Measurements from ENCODE around the gene LELP1. TPM values are rescaled to one million over a fixed set of nuclear protein-coding genes. Genes with fewer than 3 reads are reported as not detected.
"Not testable (repeated sequence)": the region's sequence is repeated elsewhere in the genome, so short reads cannot be mapped to it uniquely, and the experiment has no call there.

The LELP1 gene
- total RNA-seq: not detected

DNA sequence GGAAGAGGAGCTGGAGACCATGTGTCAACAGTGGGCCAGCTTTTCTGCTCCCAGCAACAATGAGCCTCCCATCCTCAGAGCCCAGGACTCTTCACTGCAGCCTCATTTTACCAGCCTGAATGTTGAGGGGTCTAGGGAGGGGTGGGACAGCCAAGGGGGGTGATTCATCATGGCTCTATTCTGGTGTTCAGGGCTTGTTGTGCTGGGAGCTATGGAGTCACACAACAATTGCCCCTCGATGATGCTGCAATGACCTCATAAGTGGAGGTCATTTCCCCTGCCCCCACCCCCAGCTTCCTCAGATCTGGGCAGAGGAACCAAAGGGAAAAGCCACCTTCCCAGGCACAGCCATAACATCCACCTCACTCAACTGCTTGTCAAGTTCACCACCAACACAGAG, at the start of gene LELP1:
LELP1 (plus strand) TSS at position 301 of the 400 bp plus-strand sequence. CDS start 1,278 bp downstream, outside the sequence.
- no peaks in the 10 kb centered on the region for H3K36me3 Mint-ChIP-seq (ENCODE audit: low read depth)
- H3K27me3 Mint-ChIP-seq (ENCODE audit: low read depth): no peaks in the 10 kb centered on the region
- H3K27ac Mint-ChIP-seq: no peak within 1 kb of the TSS
- DNase-seq (no peak), ATAC-seq (no peak)
- H3K4me1 Mint-ChIP-seq (ENCODE audit: low read depth): no peaks in the 10 kb centered on the region
- POLR2A ChIA-PET: interaction anchor here (0.6 kb wide), 1 partner anchor 26 kb away, joined by 3 read pairs; no protein-coding TSS in a partner anchor
- H3K9me3 Mint-ChIP-seq (ENCODE audit: insufficient read depth): no peaks in the 10 kb centered on the region
- no peak within 1 kb of the TSS for H3K4me3 Mint-ChIP-seq
- CTCF ChIA-PET: interaction anchor here (1.2 kb wide), 1 partner anchor 10 kb away, joined by 4 read pairs; no protein-coding TSS in a partner anchor

DNA sequence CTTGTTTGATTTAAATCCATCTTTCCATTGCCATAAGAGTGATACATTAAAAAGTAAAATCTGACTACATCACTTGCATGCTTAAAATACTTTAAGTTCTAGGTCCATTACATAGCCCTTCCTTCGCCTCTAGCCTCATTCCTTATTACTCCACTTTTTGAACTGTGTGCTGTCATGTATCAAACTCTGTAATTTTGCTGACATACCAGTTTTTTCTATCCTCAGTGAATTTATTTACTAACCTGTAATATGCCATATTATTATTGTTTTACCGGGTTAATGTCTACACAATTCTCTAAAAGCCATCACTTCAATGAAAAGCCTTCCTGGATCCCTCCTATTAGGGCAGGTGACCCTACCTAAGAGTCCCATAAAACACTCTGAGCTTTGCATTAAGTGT, 47.7 kb upstream of the LELP1 start:
- POLR2A ChIA-PET: no interaction called here
- no peak overlapping the region for H3K4me3 Mint-ChIP-seq
- H3K36me3 Mint-ChIP-seq (ENCODE audit: low read depth): no peaks in the 10 kb centered on the region
- no peak overlapping the region for H3K27ac Mint-ChIP-seq
- CTCF ChIA-PET: no interaction called here
- H3K9me3 Mint-ChIP-seq (ENCODE audit: insufficient read depth): peaks cover 6% of the 10 kb centered on the region
- DNase-seq: no peak
- no peak for ATAC-seq
- H3K4me1 Mint-ChIP-seq (ENCODE audit: low read depth): no peaks in the 10 kb centered on the region
- H3K27me3 Mint-ChIP-seq (ENCODE audit: low read depth): peaks cover 9% of the 10 kb centered on the region

DNA sequence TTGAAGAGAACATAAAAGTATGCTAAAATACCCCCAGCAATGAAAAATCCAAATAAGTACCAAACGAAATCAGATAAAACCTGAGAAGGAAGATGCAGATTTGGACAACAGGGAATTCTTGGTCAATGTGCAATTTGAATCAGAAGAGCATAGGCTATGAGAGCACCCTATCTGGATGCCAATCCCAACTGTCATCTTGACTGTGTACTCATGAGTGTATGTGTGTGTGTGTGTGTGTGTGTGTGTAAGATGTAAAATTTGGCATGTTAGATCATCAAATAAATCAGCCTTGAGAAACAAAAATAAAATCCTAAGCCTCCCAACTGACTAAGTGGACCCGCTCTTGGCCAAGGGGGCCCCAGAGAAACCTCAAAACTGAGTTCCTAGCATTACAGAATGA, 34.5 kb upstream of the LELP1 start:
- CTCF ChIA-PET: no interaction called here
- DNase-seq: no peak

DNA sequence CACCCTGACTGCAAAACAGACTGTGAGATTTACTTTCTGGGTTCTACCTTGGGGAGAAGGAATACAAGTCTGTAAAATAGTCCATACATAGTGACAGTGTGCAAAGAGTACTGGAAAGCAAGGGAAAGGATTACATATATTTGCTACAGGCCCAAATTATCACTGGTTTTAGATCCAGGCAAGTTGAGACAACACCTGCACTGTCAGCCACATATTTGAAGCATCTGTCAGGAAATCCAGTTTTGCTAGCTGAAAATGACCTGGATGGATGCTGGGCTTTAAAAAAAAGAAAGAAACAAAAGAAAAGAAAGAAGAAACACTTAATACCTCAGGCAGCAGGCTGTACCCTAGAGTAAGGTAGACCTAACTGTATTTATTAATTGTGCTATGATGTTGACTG, 28.6 kb upstream of the LELP1 start:
- ATAC-seq: no peak
- Mint-ChIP-seq H3K4me3 (no peak overlapping the region), H3K27ac (no peak overlapping the region), H3K4me1 (ENCODE audit: low read depth) (no peaks in the 10 kb centered on the region), H3K9me3 (ENCODE audit: insufficient read depth) (no peaks in the 10 kb centered on the region), H3K27me3 (ENCODE audit: low read depth) (peaks cover 17% of the 10 kb centered on the region), H3K36me3 (ENCODE audit: low read depth) (no peaks in the 10 kb centered on the region)
- ChIA-PET POLR2A (no interaction called here), CTCF (no interaction called here)
- no peak for DNase-seq

More for the DNA sequence above, 34.5 kb upstream of the LELP1 start:
- H3K36me3 Mint-ChIP-seq (ENCODE audit: low read depth): no peaks in the 10 kb centered on the region
- POLR2A ChIA-PET: no interaction called here
- no peak overlapping the region for H3K27ac Mint-ChIP-seq
- no peak overlapping the region for H3K4me3 Mint-ChIP-seq
- no peaks in the 10 kb centered on the region for H3K9me3 Mint-ChIP-seq (ENCODE audit: insufficient read depth)
- no peaks in the 10 kb centered on the region for H3K4me1 Mint-ChIP-seq (ENCODE audit: low read depth)
- ATAC-seq: no peak
- H3K27me3 Mint-ChIP-seq (ENCODE audit: low read depth): peaks cover 12% of the 10 kb centered on the region

DNA sequence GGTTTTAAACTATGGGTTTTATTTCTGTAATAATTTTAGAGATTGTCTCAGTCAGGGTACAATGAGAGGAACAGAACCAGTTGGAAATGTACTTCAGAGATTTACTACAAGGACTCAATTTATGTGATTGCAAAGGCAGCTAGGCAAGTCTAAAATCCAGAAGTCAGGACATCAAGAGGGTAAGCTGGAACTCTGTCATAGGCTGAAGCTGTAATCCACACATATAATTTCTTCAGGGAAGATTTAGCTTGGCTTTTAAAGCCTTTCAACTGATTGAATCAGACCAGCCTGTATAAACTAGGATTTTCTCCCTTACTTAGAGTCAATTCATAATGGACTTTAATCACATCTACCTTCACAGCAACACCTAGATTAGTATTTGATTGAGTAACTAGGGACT, 24.3 kb upstream of the LELP1 start:
- Mint-ChIP-seq H3K9me3 (ENCODE audit: insufficient read depth) (no peaks in the 10 kb centered on the region), H3K27ac (no peak overlapping the region), H3K4me3 (no peak overlapping the region), H3K27me3 (ENCODE audit: low read depth) (peaks cover 16% of the 10 kb centered on the region), H3K4me1 (ENCODE audit: low read depth) (no peaks in the 10 kb centered on the region), H3K36me3 (ENCODE audit: low read depth) (no peaks in the 10 kb centered on the region)
- no peak for DNase-seq
- ChIA-PET CTCF (no interaction called here), POLR2A (no interaction called here)
- ATAC-seq: no peak

DNA sequence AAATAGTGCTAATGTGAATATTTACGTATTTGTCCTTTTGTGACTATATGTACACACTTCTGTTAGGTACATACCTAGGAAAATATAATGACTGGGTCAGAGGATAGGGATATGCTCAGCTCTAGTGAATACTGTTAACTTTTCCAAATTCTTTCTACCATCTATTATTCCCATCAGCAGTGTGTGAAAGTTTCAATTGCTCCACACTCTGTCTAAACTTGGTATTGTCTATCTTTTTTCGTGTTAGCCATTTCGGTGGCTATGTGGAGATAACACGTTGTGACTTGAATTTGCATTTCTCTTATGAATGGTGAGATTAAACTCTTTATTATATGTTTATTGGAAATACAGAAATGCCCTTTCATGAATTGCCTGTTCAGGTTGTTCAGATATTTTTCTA, 22.7 kb upstream of the LELP1 start:
- Mint-ChIP-seq H3K27me3 (ENCODE audit: low read depth) (peaks cover 12% of the 10 kb centered on the region), H3K27ac (no peak overlapping the region), H3K4me1 (ENCODE audit: low read depth) (no peaks in the 10 kb centered on the region), H3K4me3 (no peak overlapping the region), H3K36me3 (ENCODE audit: low read depth) (no peaks in the 10 kb centered on the region), H3K9me3 (ENCODE audit: insufficient read depth) (no peaks in the 10 kb centered on the region)
- POLR2A ChIA-PET: no interaction called here
- CTCF ChIA-PET: no interaction called here
- ATAC-seq: no peak
- DNase-seq: no peak

DNA sequence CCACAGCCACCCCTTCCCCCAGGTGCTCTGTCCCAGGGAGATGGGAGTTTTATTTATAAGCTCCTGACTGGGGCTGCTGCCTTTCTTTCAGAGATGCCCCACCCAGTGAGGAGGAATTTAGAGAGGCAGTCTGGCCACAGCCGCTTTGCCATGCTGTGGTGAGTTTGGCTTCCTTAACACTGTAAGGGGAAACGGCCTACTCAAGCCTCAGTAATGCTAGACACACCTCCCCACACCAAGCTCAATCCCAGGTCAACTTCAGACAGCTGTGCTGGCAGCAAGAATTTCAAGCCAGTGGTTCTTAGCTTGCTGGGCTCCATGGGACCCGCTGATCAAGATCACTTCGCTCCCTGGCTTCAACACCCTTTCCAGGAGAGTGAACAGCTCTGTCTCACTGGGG, 14.9 kb upstream of the LELP1 start:
- H3K27ac Mint-ChIP-seq; CTCF ChIA-PET; H3K36me3 Mint-ChIP-seq (ENCODE audit: low read depth); DNase-seq; ATAC-seq; POLR2A ChIA-PET; H3K4me1 Mint-ChIP-seq (ENCODE audit: low read depth); H3K9me3 Mint-ChIP-seq (ENCODE audit: insufficient read depth); H3K4me3 Mint-ChIP-seq: not testable (repeated sequence)
- peaks cover 13% of the 10 kb centered on the region for H3K27me3 Mint-ChIP-seq (ENCODE audit: low read depth)

DNA sequence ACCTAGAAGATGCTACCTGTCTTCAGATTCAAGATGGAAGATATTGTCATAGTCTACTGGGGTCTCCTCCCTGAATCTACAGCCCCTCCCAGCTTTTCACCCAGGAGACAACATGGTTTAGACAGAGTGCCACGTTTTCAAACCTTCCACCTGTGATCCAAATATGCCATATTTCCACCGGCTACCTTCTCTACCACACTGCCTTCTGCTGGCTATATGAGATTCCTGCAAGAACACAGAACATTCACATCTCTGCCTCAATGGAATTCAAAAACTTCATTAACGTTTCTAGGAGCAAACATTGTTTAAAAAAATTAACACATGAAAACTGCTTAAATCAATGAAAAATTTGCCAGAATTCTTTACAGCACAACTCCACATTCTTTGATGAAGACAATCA, 12.9 kb upstream of the LELP1 start:
- DNase-seq (no peak), ATAC-seq (no peak)
- H3K27me3 Mint-ChIP-seq (ENCODE audit: low read depth): peaks cover 16% of the 10 kb centered on the region
- ChIA-PET POLR2A (no interaction called here), CTCF (no interaction called here)
- H3K36me3 Mint-ChIP-seq (ENCODE audit: low read depth): no peaks in the 10 kb centered on the region
- no peak overlapping the region for H3K27ac Mint-ChIP-seq
- no peaks in the 10 kb centered on the region for H3K4me1 Mint-ChIP-seq (ENCODE audit: low read depth)
- no peaks in the 10 kb centered on the region for H3K9me3 Mint-ChIP-seq (ENCODE audit: insufficient read depth)
- no peak overlapping the region for H3K4me3 Mint-ChIP-seq

DNA sequence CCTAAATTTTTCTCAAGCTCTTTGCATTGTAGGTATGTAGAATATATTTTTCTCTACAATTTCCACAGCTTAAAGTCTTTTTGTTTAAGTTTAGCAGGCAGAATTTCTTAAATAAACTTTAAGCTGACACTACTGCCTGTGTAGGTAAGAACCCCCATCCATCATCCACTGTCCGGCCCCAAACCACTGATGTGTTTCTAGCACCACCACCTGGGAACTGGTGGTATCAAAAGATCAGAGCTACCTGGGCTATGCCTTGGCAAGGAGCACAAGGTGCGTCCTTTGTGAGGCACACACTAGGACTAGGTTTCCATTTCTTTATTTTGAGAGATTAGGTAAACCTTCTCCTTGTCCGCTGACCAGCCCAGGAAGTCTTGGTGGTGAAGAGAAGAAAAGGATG, 10.5 kb upstream of the LELP1 start:
- ChIA-PET CTCF (interaction anchor here (0.8 to 1.3 kb wide), 2 partner anchors 11 to 322 kb away, joined by 4 to 7 read pairs; partner anchors contain the start of gene LELP1), POLR2A (no interaction called here)
- Mint-ChIP-seq H3K36me3 (ENCODE audit: low read depth) (no peaks in the 10 kb centered on the region), H3K4me1 (ENCODE audit: low read depth) (no peaks in the 10 kb centered on the region), H3K9me3 (ENCODE audit: insufficient read depth) (no peaks in the 10 kb centered on the region), H3K27ac (no peak overlapping the region), H3K27me3 (ENCODE audit: low read depth) (peaks cover 8% of the 10 kb centered on the region), H3K4me3 (no peak overlapping the region)
- no peak for DNase-seq
- no peak for ATAC-seq

DNA sequence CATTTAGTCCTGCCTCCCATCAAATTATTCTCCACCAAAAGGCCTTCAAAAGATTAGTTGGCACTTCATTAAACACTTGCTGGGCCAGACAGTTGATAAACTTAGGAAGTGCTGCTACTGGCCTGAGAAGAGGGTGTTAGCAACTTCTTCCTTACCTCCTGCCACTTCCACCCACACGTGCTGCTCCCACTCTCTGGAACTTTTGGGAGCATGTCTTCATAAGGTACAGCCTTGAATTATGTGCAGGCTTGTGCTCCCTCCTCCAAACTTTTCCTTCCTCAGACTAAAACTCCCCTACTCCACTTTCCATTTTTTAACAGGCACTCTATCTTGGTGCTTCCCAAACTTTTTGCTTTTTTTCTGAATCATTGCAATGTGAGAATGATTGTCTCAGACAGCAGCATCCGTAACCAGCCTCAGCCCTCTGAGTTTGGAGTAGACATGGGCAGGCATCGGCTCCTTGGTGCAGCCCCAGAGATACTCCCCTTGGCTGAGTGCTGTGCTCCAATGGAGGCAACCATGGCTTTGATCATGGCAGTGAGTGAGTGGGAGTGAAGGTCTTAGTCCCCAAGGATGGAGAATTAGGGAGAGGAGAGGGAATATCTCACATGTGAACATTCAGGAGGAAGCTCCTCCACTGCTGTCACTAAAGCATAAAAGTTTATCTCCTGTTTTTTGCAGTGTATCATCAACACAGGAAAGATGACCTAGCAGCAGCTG, 8.7 kb upstream of the LELP1 start:
- no peaks in the 10 kb centered on the region for H3K9me3 Mint-ChIP-seq (ENCODE audit: insufficient read depth)
- H3K4me1 Mint-ChIP-seq (ENCODE audit: low read depth): no peaks in the 10 kb centered on the region
- no peak for ATAC-seq
- no peak overlapping the region for H3K27ac Mint-ChIP-seq
- ChIA-PET CTCF (no interaction called here), POLR2A (no interaction called here)
- no peak overlapping the region for H3K4me3 Mint-ChIP-seq
- H3K27me3 Mint-ChIP-seq (ENCODE audit: low read depth): peaks cover 6% of the 10 kb centered on the region
- H3K36me3 Mint-ChIP-seq (ENCODE audit: low read depth): no peaks in the 10 kb centered on the region
- DNase-seq: no peak

DNA sequence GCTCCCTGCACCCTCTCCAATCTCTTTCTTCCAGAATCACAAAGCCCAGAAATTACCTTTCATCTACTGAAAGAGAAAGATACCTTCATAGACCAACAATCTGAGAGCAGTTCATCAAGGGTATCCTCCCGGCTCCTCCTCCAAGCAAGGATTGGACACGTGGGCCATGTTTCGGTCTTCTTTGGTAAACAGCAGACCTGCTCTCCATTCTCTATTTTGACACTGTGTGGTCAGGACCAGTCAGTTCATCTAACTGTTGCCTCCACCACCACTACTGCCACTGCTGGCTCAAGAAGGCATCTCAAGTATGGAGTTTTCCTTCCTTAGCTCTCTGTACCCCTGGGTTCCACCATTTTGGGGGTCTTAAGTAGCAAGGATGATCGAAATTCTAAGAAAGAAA, 8.0 kb upstream of the LELP1 start:
- ChIA-PET CTCF (no interaction called here), POLR2A (no interaction called here)
- H3K36me3 Mint-ChIP-seq (ENCODE audit: low read depth): no peaks in the 10 kb centered on the region
- no peak overlapping the region for H3K27ac Mint-ChIP-seq
- DNase-seq (no peak), ATAC-seq (no peak)
- H3K4me3 Mint-ChIP-seq: no peak overlapping the region
- H3K4me1 Mint-ChIP-seq (ENCODE audit: low read depth): no peaks in the 10 kb centered on the region
- H3K27me3 Mint-ChIP-seq (ENCODE audit: low read depth): peaks cover 5% of the 10 kb centered on the region
- no peaks in the 10 kb centered on the region for H3K9me3 Mint-ChIP-seq (ENCODE audit: insufficient read depth)

DNA sequence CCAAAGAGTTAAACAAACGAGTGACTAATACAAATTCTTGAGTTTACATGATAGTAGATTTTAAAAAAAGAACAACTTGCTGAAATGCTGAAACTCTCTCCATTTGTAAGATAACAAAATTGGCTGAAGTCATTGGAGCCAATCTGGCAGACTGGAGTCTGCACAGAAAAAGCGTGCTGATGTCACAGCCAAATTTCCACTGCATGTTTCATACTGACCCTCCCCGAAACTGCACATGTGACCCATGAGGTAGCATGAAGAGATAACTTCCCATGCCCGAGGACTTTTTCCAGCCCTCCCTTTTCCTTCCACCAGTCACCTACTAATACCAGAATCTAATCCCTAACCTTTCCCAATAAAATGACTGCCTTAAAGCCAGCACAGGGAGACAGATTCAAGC, 1.2 kb upstream of the LELP1 start:
- H3K4me3 Mint-ChIP-seq: no peak overlapping the region
- DNase-seq: no peak
- ChIA-PET POLR2A (no interaction called here), CTCF (no interaction called here)
- H3K4me1 Mint-ChIP-seq (ENCODE audit: low read depth): no peaks in the 10 kb centered on the region
- ATAC-seq: no peak
- no peaks in the 10 kb centered on the region for H3K36me3 Mint-ChIP-seq (ENCODE audit: low read depth)
- H3K27me3 Mint-ChIP-seq (ENCODE audit: low read depth): no peaks in the 10 kb centered on the region
- no peaks in the 10 kb centered on the region for H3K9me3 Mint-ChIP-seq (ENCODE audit: insufficient read depth)
- H3K27ac Mint-ChIP-seq: no peak overlapping the region

DNA sequence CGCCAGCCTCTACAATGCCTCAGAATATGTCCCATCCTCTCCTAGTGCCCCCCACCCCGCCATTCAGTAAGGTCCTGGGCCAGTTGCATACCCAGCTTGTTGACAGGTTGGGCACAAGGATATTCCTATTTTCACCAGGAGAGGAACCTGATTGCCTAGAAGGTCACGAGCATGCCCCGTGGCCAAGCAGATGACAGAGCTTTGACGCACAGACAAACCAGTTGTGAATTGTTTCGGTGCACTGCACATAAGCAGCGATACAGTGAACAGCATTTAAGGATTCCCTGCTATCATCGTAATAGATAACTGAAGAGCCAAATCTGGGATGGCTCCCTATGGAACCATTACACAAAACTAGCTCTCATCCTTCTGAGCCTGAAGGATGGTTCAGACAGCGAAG, 3.4 kb downstream of the LELP1 start:
- ATAC-seq: no peak
- no peaks in the 10 kb centered on the region for H3K36me3 Mint-ChIP-seq (ENCODE audit: low read depth)
- H3K27me3 Mint-ChIP-seq (ENCODE audit: low read depth): no peaks in the 10 kb centered on the region
- no peaks in the 10 kb centered on the region for H3K9me3 Mint-ChIP-seq (ENCODE audit: insufficient read depth)
- ChIA-PET CTCF (no interaction called here), POLR2A (no interaction called here)
- no peak overlapping the region for H3K4me3 Mint-ChIP-seq
- H3K4me1 Mint-ChIP-seq (ENCODE audit: low read depth): no peaks in the 10 kb centered on the region
- no peak overlapping the region for H3K27ac Mint-ChIP-seq
- no peak for DNase-seq
